ENCODE data around the gene CGNL1.

CGNL1 gene

GRCh38 chr15:57552678-57553334 lies 176.5 kb downstream of the CGNL1 start:
- DNase-seq = no peak

GRCh38 chr15:57553526-57553925 lies 177.2 kb downstream of the CGNL1 start:
- DNase-seq = no peak

GRCh38 chr15:57554063-57554811 lies 177.9 kb downstream of the CGNL1 start:
- no peak for DNase-seq

- no peak for DNase-seq
These were observed 178.5 kb downstream of the CGNL1 start for GRCh38 chr15:57554812-57555179.

GRCh38 chr15:57555270-57555669 lies 179.0 kb downstream of the CGNL1 start:
- DNase-seq = no peak

GRCh38 chr15:57556040-57556439 lies 179.7 kb downstream of the CGNL1 start:
- no peak for DNase-seq

GRCh38 chr15:57557267-57557666 lies 181.0 kb downstream of the CGNL1 start:
- no peak for DNase-seq

- DNase-seq = no peak
These were observed 181.5 kb downstream of the CGNL1 start for GRCh38 chr15:57557810-57558209.

- peak; percentile 58 to 64 for DNase-seq
These were observed 183.6 kb downstream of the CGNL1 start for GRCh38 chr15:57559875-57560274.

- DNase-seq = peak; percentile 66 to 75
These were observed 184.9 kb downstream of the CGNL1 start for GRCh38 chr15:57561041-57561711.

- no peak for DNase-seq
These were observed 186.0 kb downstream of the CGNL1 start for GRCh38 chr15:57562196-57562769.

GRCh38 chr15:57563416-57563815 lies 187.1 kb downstream of the CGNL1 start:
- DNase-seq = no peak

GRCh38 chr15:57565311-57565710 lies 189.0 kb downstream of the CGNL1 start:
- peak; percentile 53 to 56 for DNase-seq

- DNase-seq = no peak
These were observed 190.5 kb downstream of the CGNL1 start for GRCh38 chr15:57566834-57567233.

GRCh38 chr15:57567891-57568290 lies 191.6 kb downstream of the CGNL1 start:
- no peak for DNase-seq

GRCh38 chr15:57568299-57568698 lies 192.0 kb downstream of the CGNL1 start:
- no peak for DNase-seq

- no peak for DNase-seq
These were observed 194.0 kb downstream of the CGNL1 start for GRCh38 chr15:57570340-57570739.

- no peak for DNase-seq
These were observed 194.7 kb downstream of the CGNL1 start for GRCh38 chr15:57570994-57571393.

GRCh38 chr15:57571725-57572124 lies 195.4 kb downstream of the CGNL1 start:
- no peak for DNase-seq

GRCh38 chr15:57572468-57572867 lies 196.2 kb downstream of the CGNL1 start:
- DNase-seq = no peak

- DNase-seq = no peak
These were observed 196.8 kb downstream of the CGNL1 start for GRCh38 chr15:57573151-57573550.

GRCh38 chr15:57575363-57575762 lies 199.1 kb downstream of the CGNL1 start:
- no peak for DNase-seq

GRCh38 chr15:57578288-57578900 lies 202.1 kb downstream of the CGNL1 start:
- no peak for DNase-seq

All from CD4-positive, alpha-beta T cell treated with Interferon alpha-2 for 1 hour (primary cell).